PC-3 (cell line): ENCODE data around the gene ATP13A5. TPM values are rescaled to one million over a fixed set of nuclear protein-coding genes. Genes with fewer than 3 reads are reported as not detected.

Source experiments
- ATAC-seq: fragments of 200-7000 bp; cut with Tn5 transposase; 2 replicates; pipeline ENCODE4 v1.9.1; 2020; ENCODE audit warnings: mild to moderate bottlenecking, moderate library complexity
- BruUV-seq: library from RNA; stranded (reverse); fragments of 400-500 nt; replicated peaks from 2 replicates; lab custom pipeline; 2021; lab: Mats Ljungman, UMichigan
- CTCF ChIA-PET: fragments of 300-600 bp; sonication (Branson Sonifier 250); formaldehyde crosslinking; loops from one replicate; lab custom pipeline; 2022; ENCODE audit warnings: antibody characterized with exemption; lab: Charles Lee
- POLR2A ChIA-PET: fragments of 300-600 bp; sonication (Branson Sonifier 250); formaldehyde crosslinking; loops from one replicate; lab custom pipeline; 2022; ENCODE audit warnings: antibody characterized with exemption; ENCODE audit not compliant: unreplicated experiment; lab: Charles Lee
- DNase-seq: peaks from one replicate; pipeline ENCODE4 v3.0.0-alpha.2; 2015
- H2AFZ ChIP-seq: fragments of 300-600 bp; sonication (generic); 2 replicates; pipeline ENCODE4 v1.6.0; 2016; ENCODE audit warnings: antibody characterized with exemption, low read length
- H3F3A ChIP-seq: fragments of 300-600 bp; sonication (generic); one replicate; pipeline ENCODE4 v1.6.0; 2017; ENCODE audit warnings: antibody characterized with exemption, low read length, control low read depth, mild to moderate bottlenecking; ENCODE audit not compliant: unreplicated experiment
- H3K27ac ChIP-seq: fragments of 300-600 bp; sonication (generic); 2 replicates; pipeline ENCODE4 v1.5.1; 2016; ENCODE audit warnings: mild to moderate bottlenecking, low read length
- H3K27me3 ChIP-seq: fragments of 300-600 bp; sonication (generic); 2 replicates; pipeline ENCODE4 v1.6.1; 2016; ENCODE audit warnings: low read length, mixed read lengths
- H3K36me3 ChIP-seq: fragments of 300-600 bp; sonication (generic); 2 replicates; pipeline ENCODE4 v1.6.1; 2016; ENCODE audit warnings: low read depth, mixed run types, low read length, mixed read lengths
- H3K4me1 ChIP-seq: fragments of 300-600 bp; sonication (generic); 2 replicates; pipeline ENCODE4 v1.5.1; 2016; ENCODE audit warnings: low read length; ENCODE audit not compliant: insufficient read depth
- H3K4me2 ChIP-seq: fragments of 300-600 bp; sonication (generic); 2 replicates; pipeline ENCODE4 v1.6.0; 2016; ENCODE audit warnings: low read length
- H3K4me3 ChIP-seq: fragments of 300-600 bp; sonication (generic); 2 replicates; pipeline ENCODE4 v1.5.1; 2016; ENCODE audit warnings: mild to moderate bottlenecking, low read length, mixed read lengths
- H3K79me2 ChIP-seq: fragments of 300-600 bp; sonication (generic); 2 replicates; pipeline ENCODE4 v1.6.1; 2017; ENCODE audit warnings: low read length, mixed read lengths
- H3K9ac ChIP-seq: fragments of 300-600 bp; sonication (generic); 2 replicates; pipeline ENCODE4 v1.6.0; 2016; ENCODE audit warnings: mild to moderate bottlenecking, low read length
- H3K9me2 ChIP-seq: fragments of 300-600 bp; sonication (generic); replicated peaks from 2 replicates; pipeline ENCODE4 v1.6.1; 2016; ENCODE audit warnings: mixed run types, low read length, mixed read lengths
- H3K9me3 ChIP-seq: fragments of 300-600 bp; sonication (generic); 2 replicates; pipeline ENCODE4 v1.6.1; 2016; ENCODE audit warnings: low read length, mixed read lengths
- H4K20me1 ChIP-seq: fragments of 300-600 bp; sonication (generic); 2 replicates; pipeline ENCODE4 v1.6.1; 2016; ENCODE audit warnings: low read length, mixed read lengths
- EZH2 ChIP-seq: fragments of 300-600 bp; sonication (generic); IDR thresholded peaks from one replicate; pipeline ENCODE4 v1.6.1; 2017; ENCODE audit warnings: antibody characterized with exemption, mild to moderate bottlenecking, low read length; ENCODE audit not compliant: unreplicated experiment
- EZH2phosphoT487 ChIP-seq: fragments of 300-600 bp; sonication (generic); IDR thresholded peaks from 2 replicates; pipeline ENCODE4 v1.6.1; 2018; ENCODE audit warnings: mild to moderate bottlenecking, antibody characterized with exemption, low read length, borderline replicate concordance
- intact Hi-C: fragments of 100-400 bp; cut with micrococcal nuclease; formaldehyde crosslinking; loops from 2 replicates; pipeline ENCODE4 v1.9.0; 2023
- total RNA-seq: library from RNA; depleted of rRNA; stranded (reverse); fragments of >200 nt; gene quantifications from 2 replicates; pipeline ENCODE4 v1.2.3, GENCODE V29; 2014; rRNA removed
- TF ChIP-seq, protein P1 (sequence below): fragments of 300-600 bp; sonication (generic); conservative IDR thresholded peaks from 2 replicates; pipeline ENCODE4 v1.5.1; 2017; ENCODE audit warnings: antibody characterized with exemption, low read depth, mild to moderate bottlenecking, low read length

The ATP13A5 gene
- total RNA-seq, 1 experiment from 2014 or later = not detected

DNA sequence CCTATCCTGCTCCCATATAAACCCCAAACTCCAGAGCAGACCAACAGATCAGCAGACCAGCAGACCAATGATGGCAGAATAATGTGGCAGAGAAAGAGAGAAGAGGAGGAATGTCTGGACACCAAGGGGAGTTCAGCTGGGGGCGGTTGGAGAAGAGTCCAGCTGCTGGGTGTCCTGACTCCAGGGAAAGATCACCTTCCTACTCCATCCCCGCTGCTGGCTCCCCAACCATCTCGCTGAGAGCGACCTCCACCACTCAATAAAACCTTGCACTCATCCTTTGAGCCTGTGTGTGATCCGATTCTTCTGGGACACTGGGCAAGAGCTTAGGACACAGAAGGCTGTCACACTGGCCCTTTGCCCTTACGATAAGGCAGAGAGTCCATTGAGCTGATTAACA, 150.3 kb downstream of the ATP13A5 start:
- H3K27me3 ChIP-seq = peaks cover 66% of the 10 kb centered on the region
- ChIA-PET POLR2A (no interaction called here), CTCF (no interaction called here)
- no TSS peak for BruUV-seq
- H3K79me2 ChIP-seq = no peaks in the 10 kb centered on the region
- no peak overlapping the region for H3K27ac ChIP-seq
- H3F3A ChIP-seq = no peaks in the 10 kb centered on the region
- no peak overlapping the region for H3K4me2 ChIP-seq
- no peaks in the 10 kb centered on the region for H4K20me1 ChIP-seq
- no peak overlapping the region for H2AFZ ChIP-seq
- DNase-seq (no peak), ATAC-seq (no peak)
- H3K9ac ChIP-seq = no peak overlapping the region
- H3K4me1 ChIP-seq = no peaks in the 10 kb centered on the region
- intact Hi-C loops = no loop called here
- no peak overlapping the region for H3K4me3 ChIP-seq
- TF ChIP-seq, protein P1, sequence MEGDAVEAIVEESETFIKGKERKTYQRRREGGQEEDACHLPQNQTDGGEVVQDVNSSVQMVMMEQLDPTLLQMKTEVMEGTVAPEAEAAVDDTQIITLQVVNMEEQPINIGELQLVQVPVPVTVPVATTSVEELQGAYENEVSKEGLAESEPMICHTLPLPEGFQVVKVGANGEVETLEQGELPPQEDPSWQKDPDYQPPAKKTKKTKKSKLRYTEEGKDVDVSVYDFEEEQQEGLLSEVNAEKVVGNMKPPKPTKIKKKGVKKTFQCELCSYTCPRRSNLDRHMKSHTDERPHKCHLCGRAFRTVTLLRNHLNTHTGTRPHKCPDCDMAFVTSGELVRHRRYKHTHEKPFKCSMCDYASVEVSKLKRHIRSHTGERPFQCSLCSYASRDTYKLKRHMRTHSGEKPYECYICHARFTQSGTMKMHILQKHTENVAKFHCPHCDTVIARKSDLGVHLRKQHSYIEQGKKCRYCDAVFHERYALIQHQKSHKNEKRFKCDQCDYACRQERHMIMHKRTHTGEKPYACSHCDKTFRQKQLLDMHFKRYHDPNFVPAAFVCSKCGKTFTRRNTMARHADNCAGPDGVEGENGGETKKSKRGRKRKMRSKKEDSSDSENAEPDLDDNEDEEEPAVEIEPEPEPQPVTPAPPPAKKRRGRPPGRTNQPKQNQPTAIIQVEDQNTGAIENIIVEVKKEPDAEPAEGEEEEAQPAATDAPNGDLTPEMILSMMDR = no peak
- no peaks in the 10 kb centered on the region for H3K9me3 ChIP-seq
- H3K9me2 ChIP-seq = no peaks in the 10 kb centered on the region
- H3K36me3 ChIP-seq = no peaks in the 10 kb centered on the region

DNA sequence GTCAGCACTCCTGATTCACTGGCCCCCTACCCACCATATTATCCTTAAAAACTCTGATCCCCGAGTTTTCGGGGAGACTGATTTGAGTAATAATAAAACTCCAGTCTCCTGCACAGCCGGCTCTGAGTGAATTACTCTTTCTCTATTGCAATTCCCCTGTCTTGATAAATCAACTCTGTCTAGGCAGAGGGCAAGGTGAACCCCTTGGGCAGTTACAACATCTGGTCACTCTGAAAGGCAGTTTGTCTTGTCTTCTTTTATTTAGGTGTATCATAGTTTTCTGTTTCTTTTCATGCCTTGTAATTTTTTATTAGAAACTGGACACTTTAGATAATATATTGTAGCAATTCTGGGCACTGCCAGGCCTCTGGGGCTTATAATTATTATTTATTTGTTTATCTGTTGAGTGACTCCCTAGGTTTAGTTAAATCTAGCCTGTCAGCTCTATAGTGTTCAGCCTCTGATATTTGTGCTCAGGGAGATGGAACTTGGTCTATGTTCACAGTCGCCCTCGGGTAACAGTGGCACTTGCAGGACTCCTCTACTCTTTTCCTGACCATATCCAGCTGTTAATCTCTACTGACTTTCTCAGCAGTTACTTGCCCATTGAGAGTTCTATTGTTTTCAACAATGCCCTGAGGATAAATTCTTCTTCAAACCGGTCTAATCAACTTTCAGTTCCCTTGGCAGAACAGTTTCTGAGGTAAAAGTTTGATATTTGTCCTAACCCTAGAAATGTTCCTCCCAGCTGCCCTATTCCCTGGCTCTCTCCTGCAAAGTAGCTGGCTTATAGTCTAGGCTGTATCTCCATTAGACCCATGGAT, 153.0 kb downstream of the ATP13A5 start:
- Histone ChIP-seq H2AFZ (no peak overlapping the region), H3K27me3 (peaks cover 54% of the 10 kb centered on the region), H3F3A (no peaks in the 10 kb centered on the region), H3K79me2 (no peaks in the 10 kb centered on the region), H3K27ac (no peak overlapping the region), H3K9me2 (no peaks in the 10 kb centered on the region), H3K9ac (no peak overlapping the region), H3K9me3 (no peaks in the 10 kb centered on the region), H3K4me2 (no peak overlapping the region), H3K36me3 (no peaks in the 10 kb centered on the region), H4K20me1 (no peaks in the 10 kb centered on the region), H3K4me1 (no peaks in the 10 kb centered on the region), H3K4me3 (no peak overlapping the region)
- DNase-seq (no peak), ATAC-seq (no peak)
- ChIA-PET POLR2A (no interaction called here), CTCF (no interaction called here)
- BruUV-seq = no TSS peak
- TF ChIP-seq EZH2phosphoT487 = no peak
- TF ChIP-seq EZH2 = no peak
- TF ChIP-seq, protein P1 = no peak
- intact Hi-C loops = no loop called here

Other genes starting within 250 kb of the ATP13A5 start
- not detected in 2 replicates for gene PLAAT1, start 137.5 kb downstream of the ATP13A5 start, total RNA-seq
- not detected in 2 replicates for gene ATP13A4, start 176.1 kb upstream of the ATP13A5 start, total RNA-seq
- gene OPA1, start 214.5 kb upstream of the ATP13A5 start, total RNA-seq = 68.0 and 93.8 TPM in 2 replicates